Mammary epithelial cell (primary cell): Measurements from ENCODE around the gene UNCX.

Experiments
- EZH2 ChIP-seq: IDR thresholded peaks from 2 replicates; pipeline ENCODE4 v1.6.1; 2012; ENCODE audit warnings: low read length, inconsistent platforms, borderline replicate concordance
- TF ChIP-seq, protein P1 (sequence below), 2 donors: IDR thresholded peaks in 1 of 2; conservative IDR thresholded peaks in 1 of 2; 2 replicates each; pipeline ENCODE4 v1.5.1; 2011 to 2012; ENCODE audit warnings: inconsistent platforms in 2 of 2, low read length in 2 of 2, mild to moderate bottlenecking in 2 of 2, control low read depth in 1 of 2, low read depth in 1 of 2; ENCODE audit not compliant: insufficient read depth in 1 of 2; ENCODE audit errors: extremely low read depth in 1 of 2

DNA sequence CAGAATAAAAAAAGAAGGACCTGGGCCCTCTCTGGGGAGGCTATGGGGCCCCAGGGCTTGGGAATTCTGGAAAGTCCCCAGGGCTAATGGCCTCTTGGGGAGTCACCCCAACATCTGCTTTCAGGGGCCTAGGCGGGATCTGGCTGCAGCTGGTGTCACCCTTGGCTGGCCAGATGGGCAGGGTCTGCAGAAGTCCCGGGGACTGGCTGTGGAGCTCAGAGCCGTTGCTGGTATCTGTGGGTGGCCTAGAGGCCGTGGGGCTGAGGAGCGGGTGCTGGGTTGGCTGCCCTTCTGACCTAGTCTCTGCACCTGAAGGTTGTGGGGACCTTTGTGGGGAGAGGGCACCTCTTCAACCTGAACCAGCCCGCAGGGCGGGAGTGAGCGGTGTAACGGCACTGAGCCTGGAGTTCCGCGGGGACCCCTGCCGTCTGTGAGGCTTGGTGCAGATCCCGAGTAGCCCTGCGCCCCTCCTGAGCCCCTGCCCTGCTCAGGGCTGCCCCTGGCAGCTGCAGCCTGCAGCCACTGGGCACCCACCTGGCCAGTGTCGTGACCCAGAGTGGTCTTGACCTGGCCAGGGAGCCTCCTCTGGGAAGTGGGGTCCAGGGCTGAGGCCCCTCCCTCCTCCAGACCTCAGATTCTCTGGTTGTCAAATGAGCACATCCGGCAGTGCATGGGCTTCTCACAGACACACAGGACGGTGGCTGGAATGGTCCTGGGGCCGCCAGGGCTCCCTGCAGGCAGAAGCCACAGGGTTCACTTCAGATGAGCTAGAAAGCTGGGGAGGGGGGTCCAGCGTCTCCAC lies 51.5 kb downstream of the UNCX start:
- TF ChIP-seq, protein P1, sequence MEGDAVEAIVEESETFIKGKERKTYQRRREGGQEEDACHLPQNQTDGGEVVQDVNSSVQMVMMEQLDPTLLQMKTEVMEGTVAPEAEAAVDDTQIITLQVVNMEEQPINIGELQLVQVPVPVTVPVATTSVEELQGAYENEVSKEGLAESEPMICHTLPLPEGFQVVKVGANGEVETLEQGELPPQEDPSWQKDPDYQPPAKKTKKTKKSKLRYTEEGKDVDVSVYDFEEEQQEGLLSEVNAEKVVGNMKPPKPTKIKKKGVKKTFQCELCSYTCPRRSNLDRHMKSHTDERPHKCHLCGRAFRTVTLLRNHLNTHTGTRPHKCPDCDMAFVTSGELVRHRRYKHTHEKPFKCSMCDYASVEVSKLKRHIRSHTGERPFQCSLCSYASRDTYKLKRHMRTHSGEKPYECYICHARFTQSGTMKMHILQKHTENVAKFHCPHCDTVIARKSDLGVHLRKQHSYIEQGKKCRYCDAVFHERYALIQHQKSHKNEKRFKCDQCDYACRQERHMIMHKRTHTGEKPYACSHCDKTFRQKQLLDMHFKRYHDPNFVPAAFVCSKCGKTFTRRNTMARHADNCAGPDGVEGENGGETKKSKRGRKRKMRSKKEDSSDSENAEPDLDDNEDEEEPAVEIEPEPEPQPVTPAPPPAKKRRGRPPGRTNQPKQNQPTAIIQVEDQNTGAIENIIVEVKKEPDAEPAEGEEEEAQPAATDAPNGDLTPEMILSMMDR (conservative IDR thresholded peaks at IDR 0.05 in 1 of 2, IDR thresholded peaks at IDR 0.05 in 1 of 2; ENCODE audit: extremely low read depth in 1 of 2, insufficient read depth in 1 of 2, low read depth in 1 of 2, low read length in 2 of 2): no peak
- no peak for TF ChIP-seq EZH2
